ENCODE measurements around the gene CCNF.

Gene CCNF

DNA sequence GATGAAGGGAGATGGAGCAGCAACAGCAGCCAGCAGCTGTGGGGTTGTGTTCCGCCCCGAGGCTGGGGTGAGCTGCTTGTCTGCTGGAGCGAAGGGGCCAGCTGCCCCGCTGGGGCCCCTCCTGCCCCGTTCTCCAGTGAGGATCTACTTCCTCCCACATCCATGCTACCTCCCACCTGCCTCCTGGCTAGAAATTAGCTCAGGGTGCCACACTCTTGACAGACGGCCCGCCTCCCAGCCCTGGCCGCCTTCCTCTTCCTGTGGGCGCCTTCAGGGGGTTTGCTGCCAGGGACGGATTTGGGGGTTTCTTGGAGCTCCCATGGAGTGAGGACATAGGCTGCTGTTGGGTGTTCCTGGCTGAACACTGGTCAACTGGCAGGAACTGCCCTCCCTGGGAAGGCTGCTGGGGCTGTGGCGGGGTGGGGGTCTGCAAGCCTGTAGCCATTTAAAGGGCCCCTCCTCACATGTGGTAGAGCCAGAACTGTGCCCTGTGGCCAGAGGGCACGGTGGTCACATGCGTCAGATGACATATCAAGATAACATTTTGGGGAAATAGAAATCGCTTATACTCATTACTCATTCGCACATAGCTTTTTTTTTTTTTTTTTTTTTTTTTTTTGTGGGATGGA is 58.8 kb downstream of the CCNF start:
- no peak for DNase-seq

DNA sequence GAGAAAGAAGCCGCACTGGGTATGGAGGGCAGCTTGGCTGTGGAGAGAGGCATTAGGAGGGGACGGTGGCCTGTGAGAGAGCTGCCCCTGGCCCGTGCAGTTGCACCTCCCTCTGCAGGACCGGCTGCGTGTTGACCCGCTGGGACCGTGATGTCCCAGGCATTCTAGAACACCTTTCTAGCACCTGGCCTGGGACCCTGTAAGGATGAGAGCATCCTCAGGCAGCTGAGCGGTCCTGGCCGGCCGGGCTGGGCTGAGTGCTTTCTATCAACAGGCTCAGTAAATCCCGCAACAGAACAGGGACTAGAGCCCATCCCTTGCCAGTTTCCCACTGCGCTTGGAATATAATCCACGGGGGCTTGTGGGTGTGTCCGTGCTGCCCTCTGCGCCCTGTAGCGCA is 60.3 kb downstream of the CCNF start:
- no peak for DNase-seq

DNA sequence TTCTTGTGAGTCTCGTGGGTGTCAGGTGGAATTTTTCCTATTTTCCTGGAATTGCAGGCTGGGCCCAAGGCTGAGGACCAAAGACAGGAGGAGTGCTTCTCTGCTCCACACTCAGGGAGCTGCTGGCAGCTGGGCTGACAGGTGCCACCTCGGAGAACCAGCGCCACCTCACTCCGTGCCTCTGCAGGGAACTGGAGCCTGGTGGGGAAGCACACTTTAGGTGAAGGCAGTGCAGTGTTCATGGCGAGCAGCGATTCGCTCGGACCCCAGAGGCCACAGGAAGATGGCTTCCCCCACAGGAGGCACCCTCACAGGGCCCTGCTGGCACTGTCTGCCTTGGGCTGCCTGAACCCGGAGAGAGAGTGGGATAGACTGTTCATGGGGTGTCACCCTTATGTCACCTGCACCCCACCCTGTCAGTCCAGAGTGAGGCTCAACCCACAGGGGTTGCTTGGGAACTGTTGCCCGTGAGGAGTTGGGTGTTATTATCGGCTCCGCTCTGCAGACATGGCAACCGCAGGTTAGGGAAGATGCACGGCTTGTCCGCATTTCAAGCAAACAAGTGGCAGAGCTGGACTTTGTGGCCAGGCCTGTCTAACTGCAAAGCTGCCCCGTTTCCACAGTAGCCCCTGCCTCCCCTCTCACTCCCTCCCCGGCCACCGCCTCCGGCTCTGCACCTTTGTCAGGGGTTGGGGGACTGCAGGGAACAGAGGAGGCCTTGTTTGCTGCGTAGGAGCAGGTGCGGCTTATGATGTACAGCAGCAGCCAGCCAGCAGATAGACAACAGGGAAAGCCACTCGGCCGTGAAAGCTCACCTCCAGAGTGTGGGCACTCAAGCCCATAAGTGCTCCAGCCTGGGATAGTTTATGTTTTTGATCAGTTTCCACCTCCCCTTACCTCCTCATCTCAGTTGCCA is 61.2 kb downstream of the CCNF start:
- no peak for DNase-seq

DNA sequence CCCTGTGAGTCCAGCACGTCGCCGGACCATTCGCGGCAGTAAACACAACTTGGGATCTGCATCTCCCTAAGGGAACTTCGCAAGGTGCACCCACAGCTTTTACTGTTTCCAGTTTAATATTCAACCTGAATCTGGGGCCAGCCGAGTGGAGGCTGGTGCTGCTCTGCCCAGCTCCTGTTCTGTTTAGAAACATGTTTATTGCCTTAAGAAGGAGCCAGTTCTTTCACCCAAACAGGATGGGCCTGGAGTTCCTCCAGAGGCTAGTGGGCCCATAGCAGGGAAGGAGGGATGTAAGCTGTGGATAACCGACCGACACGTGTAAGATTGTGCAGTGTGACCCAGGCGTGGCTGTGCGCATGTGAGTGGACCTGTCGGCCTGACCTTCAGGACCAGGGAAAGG is 63.0 kb downstream of the CCNF start:
- DNase-seq: no peak

DNA sequence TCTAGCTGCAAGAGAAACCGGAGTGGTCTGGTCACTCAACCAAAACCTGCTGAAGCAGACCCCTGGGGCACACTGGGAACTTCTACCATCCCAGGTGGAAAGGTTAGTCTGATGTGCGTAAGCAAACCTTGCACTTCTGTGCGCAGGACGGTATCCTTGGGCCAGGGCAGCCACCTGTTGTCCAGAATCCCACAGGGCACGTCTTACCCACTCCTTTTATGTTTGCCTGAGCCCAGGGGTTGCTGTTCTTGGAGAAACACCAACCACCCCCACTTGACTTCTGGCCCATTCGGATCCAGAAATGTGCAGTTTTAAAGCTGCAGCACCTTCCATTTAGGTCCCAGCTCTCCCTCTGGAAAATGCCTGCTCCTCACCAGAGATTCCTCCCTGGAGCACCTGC is 64.4 kb downstream of the CCNF start:
- no peak for DNase-seq

DNA sequence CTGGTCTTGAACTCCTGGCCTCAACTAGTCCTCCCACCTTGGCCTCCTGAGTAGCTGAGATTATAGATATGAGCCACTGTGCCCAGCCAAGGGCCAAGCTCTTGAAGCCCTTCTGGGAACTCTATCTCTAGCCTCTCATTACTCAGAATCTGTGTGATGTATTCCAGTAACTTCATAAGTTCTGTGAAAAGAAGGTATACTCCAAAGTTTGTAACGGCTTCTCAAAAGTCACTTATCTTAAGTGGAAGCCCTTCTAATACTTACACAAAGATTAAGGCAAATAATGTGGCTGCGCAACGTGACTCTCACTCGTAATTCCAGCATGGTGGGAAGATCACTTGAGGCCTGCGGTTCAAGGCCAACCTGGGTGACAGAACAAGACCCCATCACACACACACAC is 65.4 kb downstream of the CCNF start:
- DNase-seq: no peak

DNA sequence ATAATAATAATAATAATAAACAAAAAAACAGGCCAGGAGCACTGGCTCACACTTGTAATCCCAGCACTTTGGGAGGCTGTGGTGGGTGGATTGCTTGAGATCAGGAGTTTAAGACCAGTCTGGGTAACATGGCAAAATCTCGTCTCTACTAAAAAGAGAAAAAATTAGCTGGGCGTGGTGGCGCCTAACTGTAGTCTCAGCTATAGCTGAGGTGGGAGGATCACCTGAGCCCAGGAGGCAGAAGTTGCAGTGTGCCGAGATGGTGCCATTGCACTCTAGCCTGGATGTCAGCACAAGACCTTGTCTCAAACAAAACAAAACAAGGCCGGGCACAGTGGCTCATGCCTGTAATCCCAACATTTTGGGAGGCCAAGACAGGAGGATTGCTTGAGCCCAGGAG is 65.8 kb downstream of the CCNF start:
- DNase-seq: no peak

DNA sequence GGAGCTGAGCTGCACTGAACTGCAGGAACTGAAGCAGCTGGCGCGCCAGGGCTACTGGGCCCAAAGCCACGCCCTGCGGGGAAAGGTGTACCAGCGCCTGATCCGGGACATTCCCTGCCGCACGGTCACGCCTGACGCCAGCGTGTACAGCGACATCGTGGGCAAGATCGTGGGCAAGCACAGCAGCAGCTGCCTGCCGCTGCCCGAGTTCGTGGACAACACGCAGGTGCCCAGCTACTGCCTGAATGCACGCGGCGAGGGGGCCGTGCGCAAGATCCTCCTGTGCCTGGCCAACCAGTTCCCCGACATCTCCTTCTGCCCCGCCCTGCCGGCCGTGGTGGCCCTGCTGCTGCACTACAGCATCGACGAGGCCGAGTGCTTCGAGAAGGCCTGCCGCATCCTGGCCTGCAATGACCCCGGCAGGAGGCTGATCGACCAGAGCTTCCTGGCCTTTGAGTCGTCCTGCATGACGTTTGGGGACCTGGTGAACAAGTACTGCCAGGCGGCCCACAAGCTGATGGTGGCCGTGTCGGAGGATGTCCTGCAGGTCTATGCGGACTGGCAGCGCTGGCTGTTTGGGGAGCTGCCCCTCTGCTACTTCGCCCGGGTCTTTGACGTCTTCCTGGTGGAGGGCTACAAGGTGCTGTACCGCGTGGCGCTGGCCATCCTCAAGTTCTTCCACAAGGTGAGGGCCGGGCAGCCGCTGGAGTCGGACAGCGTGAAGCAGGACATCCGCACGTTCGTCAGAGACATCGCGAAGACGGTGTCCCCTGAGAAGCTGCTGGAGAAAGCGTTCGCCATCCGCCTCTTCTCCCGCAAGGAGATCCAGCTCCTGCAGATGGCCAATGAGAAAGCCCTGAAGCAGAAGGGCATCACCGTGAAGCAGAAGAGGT is 67.2 kb downstream of the CCNF start:
- no peak for DNase-seq

DNA sequence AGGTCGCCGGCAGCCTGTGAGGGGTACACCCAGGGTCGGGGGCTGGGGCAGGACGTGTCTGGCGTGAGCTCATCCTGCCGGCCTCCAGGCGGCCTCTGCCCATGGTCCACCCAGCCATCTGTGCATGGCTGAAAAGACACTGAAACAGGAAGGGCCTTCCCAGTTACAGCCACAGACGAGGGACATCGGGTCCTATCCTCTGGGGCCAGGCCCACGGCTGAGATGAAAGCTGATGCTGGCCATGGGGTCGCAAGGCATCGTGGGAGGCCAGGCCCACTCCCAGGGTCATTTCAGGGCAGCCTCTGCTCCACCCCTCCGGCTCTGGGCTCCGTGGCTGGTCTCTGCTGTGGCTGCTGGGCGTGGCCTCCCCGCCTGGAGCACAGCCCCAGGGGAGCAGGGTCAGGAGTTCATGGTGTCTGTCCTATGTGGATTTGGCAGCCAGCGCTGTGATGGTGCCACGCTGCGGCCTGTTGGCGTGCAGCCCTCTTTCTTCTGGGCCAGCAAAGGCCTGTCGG is 67.9 kb downstream of the CCNF start:
- no peak for DNase-seq

DNA sequence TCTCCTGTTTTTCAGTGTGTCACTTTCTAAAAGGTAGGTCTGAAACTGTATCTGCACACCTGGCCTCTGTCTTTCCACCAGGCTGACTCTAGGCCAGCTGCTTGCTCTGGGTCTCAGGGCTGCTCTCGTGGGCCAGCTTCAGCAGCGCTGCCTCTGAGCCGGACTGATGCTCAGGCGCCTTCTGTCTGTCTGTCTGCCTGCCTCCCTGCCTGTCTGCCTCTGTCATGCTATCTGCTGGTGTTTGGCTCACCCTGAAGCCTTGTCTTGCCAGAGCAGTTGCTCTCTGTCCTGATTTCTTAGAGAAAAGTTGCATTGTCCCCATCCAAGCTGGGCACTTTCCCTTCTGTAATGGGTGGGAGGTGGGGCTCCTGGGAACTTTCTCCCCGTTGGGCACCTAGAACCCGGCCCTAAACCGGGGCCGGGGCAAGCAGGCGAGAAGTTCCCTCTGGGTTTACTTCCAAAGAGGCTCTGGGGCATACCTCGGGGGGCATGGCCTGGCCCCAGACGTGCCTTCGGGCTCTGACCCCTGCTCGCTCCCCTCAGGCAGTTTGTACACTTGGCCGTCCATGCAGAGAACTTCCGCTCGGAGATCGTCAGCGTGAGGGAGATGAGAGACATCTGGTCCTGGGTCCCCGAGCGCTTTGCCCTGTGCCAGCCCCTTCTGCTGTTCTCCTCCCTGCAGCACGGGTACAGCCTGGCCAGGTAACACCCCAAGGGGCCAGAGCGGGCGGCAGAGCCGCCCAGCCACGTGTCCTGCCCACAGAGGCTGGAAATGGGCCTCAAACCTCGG is 68.6 kb downstream of the CCNF start:
- DNase-seq: no peak

DNA sequence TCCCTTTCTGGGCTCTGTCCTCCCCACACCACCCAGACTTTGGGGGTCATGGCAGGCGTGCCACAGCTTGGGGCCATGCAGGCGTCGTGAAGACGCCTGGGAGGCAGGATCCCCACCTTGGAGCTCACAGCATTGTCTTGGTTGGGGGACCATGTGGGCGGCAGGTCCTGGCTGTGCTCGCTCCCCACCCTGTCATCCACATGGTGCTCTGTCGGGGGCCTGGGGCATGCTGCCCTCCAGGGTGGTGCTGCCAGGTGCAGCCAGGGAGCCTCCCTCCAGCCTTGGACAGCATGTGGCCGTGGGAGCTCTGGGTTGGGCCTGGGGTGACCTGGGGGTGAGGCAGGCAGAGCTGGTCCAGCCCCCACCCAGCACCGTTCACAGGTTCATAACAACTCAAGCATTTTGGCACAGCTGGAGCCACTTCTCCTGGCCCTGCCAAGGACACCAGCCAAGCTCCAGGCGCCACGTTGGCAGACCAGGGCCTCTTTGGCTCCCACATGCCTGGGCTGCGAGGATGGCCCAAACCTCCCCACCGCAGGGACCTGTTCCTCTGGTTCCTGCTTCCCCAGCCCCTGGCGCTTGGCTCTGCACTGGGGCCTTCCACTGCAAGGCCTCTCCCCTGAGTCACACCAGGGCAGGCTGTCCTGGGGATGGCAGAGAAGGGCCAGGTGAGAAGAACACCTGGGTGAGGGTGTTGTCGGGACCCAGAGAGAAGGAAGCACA is 69.4 kb downstream of the CCNF start:
- DNase-seq: no peak

DNA sequence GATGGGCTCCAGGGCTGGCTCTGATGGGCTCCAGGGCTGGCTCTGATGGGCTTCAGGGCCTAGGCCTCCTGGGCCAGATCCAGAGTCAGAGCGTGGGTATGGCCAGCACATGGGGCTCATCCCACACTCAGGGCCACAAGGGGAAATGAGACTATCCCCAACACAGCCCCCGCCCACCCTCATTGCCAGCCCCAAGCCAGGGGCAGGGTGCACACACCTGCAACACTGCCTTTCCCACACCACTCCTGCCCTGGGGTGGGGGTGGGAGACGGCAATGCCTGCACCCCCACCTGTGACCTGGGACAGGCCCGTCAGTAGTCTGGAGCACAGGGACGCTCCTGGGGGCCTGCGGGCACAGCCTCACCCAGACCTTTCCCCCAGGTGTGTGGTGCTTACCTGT is 70.2 kb downstream of the CCNF start:
- no peak for DNase-seq

DNA sequence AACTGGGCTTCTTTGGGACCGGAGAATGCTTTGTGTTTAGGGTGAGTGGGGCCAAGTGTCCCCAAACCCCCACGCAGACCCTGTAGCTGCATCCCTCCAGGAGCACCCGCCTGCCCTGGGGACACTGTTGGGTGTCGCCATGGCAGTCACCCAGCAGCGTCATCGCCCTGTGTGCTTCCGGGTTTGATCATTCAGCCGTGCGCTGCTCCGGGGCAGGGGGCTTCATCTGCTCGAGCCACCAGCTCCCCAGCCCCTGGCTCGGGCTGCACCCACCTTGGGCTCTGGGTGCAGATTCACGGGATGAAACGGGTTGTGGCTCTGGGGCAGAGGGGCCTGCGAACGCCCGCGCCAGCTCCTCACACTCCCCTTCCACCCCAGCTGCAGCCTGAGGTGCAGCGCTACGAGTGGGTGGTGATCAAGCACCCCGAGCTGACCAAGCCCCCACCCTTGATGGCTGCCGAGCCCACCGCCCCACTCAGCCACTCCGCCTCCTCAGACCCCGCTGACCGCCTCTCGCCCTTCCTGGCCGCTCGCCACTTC is 70.7 kb downstream of the CCNF start:
- no peak for DNase-seq

DNA sequence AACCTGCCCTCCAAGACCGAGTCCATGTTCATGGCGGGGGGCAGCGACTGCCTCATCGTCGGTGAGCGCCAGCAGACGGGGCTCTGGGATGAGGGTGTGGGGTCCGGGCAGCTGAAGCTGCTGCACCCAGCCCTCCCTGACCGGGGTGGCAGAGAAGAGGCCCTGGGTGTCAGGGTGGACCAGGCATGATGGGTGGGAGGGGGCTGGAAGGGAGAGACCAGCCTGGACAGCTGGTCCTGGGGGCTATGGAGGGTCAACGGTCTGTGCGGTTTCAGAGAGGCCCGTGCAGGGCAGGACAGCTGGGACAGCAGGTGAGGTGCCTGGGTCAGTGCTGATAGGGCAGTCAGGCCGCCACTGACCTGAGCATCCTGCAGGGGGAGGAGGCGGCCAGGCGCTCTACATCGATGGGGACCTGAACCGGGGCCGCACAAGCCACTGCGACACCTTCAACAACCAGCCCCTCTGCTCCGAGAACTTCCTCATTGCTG is 71.2 kb downstream of the CCNF start:
- no peak for DNase-seq

DNA sequence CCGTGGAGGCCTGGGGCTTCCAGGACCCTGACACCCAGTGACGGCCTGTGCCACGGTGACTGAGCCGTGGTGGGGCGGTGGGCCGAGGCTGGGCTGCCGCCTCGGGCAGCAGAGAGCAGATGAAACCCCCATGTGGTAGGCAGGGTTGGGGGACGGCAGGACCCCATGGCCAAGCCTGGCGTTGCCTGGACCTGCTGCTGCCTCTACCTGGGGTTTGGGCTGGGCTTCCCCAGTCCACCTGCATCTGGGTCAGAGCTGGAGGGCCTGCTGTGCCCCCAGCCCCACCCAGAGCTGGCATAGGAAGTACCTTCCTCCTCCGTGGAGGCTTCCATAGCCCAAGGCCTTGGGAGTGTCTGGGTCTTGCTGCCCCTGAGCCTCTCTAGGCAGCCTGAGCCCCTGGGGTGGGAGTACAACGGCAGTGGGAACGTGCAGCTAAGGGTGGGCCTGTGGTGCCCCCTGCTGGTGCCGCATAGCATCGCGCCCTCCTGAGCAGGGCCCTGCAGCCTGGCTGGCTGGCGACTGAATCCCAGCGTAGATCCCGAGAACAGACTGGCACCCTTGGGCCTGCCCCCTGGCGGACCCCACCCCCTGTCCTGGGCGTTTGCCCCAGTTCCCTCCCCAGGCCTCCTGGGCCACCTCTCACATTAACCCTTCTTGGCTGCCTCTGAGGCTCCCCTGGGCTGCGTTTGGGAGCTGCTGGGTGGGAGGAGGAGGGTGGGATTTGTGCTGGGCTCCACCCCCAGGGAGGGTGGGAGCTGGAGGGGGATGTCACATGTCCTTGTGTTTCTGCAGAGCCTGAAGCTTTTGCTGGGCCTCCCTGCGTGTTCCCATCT is 71.9 kb downstream of the CCNF start:
- DNase-seq: peak; percentile 53

DNA sequence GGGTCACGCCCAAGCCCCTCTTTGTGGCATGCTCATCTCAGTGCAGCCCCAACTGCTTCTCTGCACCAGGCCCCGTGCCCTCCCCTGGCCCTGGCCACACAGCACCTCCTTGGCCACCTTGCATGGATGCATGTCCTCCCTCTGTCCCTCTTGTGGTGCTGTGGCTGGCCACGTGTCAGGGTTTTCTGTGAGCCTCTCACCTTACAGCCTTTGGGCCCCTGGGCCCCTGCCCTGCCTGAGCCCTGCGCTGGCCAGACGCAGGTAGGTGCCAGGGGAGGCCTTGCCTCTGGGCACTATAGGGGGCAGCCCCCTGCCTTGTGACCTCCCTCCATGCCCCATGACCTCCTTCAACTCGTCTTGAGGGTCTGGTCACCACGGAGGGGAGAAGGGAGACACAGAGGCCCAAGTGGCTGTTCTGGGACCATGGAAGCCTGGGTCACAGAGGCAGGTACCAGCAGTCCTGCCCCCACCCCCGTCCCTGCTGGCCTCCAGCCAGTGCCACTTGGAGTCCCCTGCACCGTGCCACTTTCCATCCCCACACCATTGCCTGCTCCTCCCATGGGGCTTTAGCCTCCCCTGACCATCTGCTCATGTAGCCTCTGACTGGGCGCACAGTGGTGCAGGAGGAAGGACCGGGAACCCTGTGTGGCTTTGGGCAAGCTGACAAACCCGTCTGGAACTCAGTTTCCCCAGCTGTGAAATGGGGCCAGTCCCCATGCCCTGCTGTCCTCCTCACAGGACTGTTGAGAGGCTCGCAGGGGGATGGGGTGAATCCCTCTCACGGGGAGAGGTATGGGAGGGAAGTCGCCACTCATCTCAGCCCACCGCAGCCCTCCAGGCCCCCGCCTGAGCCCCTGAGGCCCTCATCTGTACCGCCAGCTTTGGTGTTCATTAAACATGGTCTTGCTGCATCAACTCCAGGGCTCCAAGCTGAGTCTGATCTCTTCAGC is 73.0 kb downstream of the CCNF start:
- no peak for DNase-seq

DNA sequence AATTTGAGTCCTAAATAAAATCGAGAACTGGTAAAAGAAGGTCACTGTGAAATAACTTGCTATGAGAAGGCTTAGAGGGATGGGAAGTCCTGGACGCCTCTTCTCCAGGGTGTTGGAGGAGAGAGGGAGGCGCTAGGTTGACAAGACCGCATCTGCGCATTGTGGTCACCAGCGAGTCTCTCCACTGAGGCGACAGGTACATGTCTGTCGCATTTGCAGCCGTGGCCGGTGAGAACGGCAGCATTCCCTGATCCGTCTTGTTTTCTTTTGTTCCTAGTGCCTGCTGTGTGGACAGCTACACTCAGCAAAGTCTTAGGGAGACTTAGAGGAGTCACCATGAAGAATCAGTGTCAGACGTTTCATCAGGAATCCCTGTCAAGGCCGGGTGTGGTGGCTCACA is 76.4 kb downstream of the CCNF start:
- DNase-seq: no peak

DNA sequence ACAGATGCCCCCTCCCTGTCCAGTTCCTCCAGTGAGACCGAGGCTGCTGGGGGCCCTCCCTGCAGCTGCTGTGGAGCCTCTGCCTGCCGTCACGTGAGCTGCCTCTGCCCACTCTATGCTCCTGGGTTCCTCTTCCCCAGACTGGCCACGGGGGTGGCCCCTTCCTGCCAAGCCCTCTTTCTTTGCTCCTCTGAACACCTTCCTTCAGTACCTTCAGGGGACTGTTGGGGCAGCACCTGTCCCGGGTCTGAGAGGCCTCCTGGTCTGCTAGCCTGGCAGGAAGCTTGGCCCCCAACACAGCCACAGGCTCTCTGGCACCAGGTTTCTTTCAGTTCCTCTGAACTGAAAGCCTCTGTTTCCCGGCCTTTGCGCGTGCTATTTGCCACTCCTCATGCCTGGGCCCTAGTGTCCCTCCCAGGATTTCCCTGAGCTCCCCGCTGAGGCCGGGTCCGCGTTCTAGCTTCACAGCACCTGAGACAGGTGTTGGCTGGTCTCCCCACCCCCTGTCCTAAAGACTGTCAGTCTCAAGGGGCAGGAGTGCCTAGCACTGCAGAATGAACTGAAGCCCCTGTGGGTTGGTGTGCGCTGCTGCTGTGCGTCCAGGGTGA is 77.9 kb downstream of the CCNF start:
- no peak for DNase-seq

DNA sequence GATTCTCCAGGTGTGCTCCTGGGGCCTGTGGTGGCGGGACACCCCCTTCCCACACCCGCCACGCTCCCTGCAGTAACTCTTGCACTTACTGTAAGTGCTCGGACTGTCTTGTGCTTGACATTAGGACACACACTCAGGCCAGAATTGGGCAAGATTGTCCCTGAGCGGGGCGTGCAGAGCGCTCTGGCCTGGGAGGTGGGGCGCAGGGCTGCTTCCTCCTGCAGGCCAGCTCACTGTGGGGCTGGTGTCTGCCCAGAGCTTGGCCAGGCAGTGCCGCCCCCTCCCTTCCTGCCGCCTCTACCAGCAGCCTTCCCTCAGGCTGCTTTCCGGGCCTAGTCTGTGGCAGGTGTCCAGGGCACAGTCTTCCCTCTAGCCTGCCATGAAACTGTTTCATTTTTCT is 78.4 kb downstream of the CCNF start:
- DNase-seq: no peak

All from HCEC 1CT (cell line).